AG20443 (cell line): ENCODE measurements around the gene CCDC186.
A peak's percentile ranks its signal among the peaks of the same experiment; 100 is the strongest.

ENCODE experiments used
- DNase-seq: peaks from one replicate; pipeline ENCODE4 v3.0.0; 2012; ENCODE audit warnings: low spot score, mixed read lengths

Gene CCDC186

DNA sequence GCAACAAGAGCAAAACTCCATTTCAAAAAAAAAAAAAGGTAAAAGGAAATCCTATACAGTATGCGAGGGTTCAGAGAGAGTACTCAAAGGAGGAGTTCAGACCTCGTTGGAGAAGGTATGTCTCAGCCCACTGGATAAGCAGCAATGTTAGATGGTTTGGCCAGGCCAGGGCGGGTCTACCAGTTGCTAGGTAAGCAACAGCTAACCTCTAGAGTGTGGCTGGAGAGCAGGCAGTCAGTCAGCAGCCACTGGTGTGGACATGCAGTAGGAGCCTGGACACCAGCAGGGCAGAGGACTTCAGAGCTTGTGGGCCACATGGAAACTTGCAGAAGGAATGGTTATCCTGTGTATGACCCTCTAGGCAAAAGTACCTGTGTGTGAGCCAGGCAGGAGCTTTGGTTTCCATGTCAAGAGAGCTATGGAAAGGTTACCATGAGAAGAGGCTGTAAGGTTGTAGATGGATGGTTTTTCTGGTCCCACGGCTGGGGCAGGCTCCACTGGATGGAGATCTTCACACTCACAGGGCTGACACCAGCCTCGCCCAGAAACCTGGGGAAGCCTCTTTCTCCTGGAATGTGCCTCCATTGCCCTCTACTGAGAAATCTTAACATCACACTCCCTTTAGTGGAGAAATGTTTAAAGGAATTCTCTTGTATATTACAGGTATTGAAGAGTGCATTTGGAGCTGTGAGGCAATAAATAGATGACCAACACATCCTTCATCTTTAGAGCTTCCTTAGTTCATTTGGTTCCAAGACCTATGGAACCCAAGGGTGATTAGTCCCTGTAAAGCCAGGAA, 63.6 kb downstream of the CCDC186 start:
- no peak for DNase-seq

DNA sequence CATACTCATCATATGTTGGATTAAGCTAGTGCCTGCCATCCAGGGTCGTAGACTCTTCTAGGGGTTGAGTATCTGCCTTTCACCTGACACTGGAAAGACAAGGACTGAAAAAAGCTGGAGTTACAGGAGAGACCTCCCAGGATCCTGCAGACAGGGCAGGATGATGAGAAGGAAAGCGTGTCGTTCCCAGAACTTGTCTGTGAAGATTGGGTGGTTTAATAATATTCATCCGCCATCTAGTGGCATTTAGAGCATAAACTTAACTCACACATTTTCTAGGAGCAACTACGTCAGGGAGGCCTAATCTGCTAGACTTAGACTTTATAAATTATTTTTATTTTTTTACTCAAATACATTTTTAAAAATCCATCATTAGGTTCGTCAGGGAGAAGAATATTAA, 70.7 kb downstream of the CCDC186 start:
- DNase-seq = peak; percentile 78

DNA sequence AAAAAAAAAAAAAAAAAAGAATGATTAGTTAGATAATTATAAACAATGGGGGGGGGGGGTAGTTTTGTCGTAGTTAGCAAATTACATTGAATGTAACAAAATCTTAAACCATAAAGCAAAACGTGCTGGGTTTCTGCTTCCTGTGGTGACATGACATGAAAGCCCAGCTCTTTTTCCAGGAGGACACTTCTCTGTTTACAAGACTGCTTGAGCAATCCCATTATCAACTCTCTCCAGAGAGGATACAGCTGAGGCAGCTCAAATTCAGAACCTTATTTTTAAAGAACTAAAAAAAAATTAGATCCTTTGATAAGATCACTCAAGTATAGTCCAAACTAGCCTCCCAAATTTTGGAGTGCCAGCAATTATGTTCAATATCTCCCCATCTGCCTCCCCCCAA, 71.7 kb downstream of the CCDC186 start:
- DNase-seq = no peak

DNA sequence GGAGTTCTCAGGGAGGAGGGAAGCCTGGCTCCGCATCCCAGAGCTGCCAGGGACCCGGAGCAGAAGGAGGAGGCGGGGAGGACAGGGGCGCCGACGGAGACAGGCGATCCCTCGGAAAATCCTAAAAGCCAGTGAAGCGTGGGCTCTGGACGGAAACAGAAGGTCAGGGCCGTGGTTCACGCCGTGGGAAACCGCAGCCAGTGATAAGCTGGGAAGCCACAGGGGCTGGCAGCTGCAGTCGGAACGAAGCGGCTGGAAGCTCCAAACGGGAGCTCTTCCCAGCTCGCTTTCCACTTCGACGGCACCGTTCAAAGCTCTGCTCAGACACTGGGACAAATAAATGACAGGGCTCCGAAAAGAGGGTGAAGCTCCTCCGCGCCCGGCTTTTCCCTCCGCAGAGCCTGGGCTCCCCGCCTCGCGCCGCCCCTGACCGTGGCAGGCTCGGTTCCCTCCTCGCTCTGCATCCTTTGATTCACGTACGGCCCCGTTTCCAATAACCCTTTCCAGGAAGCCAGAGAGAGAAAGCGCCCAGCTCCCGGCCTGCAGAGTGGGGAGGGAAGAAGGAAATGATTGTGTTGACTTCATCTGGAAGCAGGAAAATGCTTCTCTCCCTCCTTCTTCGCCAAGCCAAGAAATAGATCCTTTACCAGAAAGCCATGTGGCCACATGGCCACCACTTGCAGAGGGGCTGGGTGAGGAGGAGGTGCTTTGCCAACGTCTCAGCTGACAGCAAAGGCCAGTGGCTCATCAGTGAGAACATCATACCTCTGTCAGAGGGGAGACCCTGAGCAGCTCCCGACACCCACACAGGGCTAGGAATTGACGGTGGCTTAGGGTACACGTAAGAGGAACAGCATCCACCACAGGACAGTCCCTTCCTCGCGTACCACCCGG, 72.9 kb downstream of the CCDC186 start:
- DNase-seq = peak; percentile 57

DNA sequence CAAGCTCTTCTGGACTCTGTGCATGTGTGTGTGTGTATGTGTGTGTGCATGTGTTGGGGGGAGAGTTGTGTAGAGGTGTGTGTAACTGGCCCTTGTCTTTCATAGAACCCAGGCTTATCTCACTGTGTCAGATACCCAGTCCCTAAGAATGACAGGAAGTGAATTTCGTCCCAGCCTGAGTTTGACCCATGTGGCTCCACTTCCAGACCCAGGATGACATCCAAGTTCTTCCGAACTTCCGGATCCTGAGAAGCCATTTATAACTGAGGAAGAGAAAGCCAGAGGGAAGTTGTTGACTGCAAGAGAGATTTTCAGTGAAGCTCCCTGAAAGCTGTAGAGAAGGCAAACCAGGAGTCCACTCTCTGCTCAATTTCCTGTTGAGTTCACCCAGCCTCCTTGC, 77.1 kb downstream of the CCDC186 start:
- no peak for DNase-seq

DNA sequence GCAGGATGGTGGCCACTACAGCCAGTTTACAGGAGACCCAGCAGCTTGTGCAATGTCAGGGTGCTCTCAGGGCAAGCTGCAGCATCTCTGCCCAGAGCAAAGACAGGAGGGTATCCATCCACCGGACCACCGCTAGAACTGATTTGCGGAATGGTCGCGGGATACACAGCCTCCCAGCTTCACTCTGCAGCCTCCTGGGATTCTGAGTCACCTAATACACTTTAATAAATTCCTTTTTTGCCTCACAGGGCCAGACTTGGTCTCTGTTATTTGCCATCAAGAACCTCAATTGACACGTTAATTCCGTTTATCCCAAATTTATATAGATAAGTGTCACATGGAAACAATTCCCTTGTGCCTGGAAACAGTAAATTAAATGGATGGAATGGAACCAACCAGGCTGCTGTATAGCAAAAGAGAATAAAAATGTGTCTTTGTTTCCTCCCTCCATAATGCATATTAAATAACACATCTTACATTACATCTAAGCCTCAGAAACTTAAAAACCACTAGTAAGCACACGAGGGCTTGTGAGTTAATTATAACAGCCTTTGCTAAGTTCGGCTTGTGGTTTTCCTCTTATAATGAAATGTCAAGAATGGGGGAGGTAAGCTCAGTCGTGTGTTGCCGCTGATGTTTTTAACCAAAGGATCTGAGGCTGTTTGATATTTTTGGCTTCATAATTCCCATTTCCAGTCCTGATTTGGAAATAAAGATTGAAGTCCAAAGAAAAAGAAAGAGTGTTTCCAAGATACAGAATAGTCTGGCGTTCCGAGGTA, 78.3 kb downstream of the CCDC186 start:
- DNase-seq = no peak

DNA sequence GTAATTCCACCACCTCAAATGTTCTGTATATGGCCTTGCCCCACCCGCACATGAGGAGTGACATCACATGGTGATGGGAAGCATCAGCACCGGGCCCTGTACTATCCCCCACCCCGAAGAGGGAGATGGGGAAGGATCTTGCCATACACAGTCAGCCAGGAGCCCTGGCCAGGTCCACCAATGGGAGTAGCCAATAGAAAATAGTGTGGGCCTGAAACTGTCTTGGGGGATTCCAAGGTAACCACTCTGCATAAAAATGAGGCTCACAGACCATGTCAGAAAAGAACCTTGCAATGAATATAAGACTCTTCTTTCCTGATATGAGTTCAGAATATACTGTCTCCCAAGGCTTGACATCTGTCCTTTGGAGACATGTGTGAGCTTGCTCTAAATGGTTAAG, 79.2 kb downstream of the CCDC186 start:
- DNase-seq = no peak

DNA sequence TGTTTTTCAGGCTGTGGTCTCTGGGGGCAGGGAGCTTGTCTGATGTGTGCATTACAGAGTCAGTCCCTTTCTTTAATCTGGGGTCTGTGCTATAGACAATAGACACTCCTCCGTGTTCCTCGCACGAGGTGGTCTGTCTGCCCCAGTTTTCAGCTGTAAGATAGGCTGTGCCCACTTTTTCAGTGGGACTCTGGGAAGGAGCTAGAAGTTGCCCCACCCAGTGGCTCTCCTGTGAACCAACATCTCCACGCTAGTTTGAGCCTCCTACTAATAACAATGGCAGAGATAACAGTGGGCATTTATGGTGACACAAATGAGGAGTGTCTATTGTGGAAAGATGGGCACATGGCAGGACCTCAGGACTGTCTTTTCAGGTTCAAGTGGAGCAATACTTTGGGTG, 86.3 kb downstream of the CCDC186 start:
- DNase-seq = no peak

DNA sequence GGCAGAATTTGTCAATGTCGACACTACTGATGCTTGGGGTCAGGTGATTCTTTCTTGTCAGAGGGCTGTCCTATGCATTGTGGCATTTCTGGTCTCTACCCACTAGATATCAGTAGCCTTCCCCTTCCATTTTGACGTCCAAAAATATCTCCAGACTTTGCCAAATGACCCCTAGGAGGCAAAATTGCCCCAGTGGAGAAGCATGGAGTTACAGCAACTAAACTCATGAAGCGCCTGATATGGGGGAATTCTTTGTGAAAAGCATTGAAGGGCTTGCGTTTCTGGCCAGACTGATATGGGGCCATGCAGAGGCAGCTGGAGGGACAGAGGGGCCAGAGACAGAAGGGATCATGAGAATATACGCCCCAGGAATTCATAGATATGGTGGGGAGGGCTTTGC, 86.7 kb downstream of the CCDC186 start:
- no peak for DNase-seq

DNA sequence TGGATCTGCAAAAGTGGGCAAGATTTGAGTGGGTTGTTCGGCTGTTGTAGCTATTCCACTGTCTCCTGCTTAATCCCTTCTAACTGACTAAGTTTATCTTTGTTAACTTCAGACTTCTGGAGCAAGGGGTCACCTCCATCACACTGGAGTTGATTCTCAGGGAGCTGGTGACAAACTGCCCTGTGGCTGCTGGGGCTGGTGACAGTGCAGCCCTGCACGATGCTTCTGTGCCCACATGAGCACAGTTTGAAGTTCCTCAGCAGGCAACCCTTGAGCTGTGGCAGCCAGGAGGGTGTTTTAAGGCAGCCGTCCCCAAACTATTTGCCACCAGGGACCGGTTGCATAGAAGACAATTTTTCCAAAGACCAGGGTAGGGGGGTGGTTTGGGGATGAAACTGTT, 89.8 kb downstream of the CCDC186 start:
- DNase-seq = no peak

DNA sequence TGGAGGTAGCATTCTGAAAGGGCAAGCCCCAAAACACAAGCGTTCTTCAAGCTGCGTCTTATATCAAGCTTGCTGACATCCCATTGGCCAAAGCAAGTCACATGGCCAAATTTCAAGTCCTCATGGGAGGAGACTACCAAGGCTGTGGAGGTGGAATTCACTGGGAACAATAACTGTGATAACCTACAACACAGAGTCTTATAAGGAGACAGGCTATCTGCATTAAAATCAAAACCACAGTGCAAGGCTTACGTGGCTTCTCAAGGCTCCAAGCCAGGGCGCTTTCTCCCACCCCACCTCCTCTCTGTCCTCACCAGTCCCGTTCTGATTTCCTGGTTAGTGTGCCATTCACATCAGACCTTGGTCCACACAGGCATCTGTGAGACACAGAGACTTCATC, 91.0 kb downstream of the CCDC186 start:
- DNase-seq = no peak

DNA sequence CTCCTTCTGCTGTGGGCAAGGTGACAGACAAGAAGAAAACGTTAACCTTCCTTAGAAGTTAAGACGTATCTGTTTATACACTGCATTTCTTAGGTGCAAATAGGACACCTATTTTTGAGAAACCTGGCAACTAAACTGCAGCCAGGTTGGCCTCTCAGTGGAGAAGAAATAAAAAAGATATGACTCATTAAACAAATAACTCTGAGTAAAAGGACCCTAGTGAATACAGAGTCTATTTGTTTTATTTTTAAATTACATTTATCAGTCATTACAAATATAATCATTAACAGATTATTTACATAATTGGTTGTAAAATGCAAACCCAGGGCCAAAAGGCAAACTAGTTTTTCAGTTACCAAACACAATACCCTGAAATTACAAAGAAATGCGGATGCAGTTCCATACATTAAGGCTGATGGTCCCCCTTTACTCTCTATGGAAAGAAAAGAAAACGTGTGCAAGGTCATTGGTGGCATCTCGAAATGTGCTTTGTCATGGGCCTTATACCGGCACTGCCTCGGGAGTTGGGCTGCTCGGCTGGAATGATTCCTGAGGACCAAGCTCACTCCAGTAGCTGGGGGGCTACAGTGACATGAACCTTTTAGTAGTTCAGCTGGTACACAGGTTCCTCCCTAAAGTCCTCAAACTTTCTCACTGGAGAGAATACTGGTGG, 92.0 kb downstream of the CCDC186 start:
- DNase-seq = no peak

DNA sequence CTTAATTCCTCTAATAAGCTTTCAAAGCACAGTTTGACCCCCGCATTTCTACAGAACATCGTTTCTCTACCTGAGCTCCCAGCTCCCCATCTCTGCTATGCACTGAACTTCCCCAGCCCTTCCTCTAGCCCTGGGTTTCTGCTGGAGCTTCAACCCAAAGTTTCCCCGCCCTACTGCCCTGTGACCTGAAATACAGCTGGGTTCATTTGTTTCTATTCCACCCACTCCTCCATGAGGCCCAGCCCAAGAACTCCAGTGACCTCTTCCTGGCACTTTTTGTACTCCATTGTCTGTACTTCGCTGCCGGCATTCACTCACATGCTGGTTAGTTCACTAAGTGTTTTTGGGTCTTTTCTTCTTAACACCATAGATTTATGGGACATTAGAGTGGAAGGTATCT, 94.6 kb downstream of the CCDC186 start:
- DNase-seq = no peak

DNA sequence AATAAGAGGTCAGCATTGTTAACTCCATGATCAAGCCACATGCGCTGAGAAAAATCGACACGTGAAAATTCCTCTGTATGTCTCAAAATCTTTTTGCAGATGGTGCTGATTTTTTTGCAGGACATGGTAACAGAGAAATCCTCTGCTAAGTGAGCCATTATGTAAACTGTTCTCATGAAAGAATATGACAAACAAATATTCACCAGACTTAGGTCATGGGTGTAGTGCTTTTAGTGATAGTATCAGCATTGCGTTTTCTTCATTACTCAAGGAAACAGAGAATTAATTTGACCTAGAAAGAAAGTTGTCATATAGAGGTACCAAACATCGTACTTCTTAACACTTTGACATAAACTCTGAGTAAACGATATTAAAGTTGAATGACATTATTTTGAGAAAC, 95.7 kb downstream of the CCDC186 start:
- no peak for DNase-seq

DNA sequence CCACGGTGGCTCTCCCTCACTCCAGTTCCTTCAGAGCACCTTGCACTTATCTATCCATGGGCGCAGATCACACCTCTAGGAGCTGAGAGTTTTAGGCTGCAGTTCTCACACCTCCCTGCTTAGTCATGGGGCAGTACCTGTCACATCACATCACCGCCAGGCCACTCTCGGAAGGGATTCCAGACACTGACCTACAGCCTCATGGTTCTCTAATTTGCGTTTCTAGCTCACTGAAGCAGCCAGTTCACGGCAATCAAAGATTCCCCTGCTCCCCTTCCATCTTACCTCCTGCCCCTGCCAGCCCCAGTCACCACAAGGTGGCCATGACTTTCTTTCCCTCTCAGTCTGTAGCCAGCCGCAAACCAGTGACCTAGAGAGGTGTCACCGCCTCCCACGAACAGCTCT, 96.2 kb downstream of the CCDC186 start:
- no peak for DNase-seq

DNA sequence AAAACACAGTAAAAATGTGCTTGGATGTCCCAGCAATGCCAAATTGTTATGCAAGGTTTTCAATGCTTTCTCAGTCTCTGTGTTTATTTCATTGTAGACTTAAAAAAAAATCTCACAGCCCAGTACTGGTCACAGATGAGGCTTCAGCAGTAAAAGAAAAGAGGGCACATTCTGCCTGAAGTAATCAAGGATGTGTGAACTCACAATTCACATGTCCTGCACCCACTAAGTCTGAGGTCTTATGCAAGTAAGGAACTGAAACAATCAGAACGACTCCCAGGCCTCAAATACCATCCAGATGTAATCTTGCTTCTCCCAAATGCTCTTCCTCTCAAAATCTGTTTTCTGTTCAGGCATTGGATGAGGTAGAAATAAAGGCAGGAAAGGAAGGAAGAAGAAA, 96.7 kb downstream of the CCDC186 start:
- no peak for DNase-seq

DNA sequence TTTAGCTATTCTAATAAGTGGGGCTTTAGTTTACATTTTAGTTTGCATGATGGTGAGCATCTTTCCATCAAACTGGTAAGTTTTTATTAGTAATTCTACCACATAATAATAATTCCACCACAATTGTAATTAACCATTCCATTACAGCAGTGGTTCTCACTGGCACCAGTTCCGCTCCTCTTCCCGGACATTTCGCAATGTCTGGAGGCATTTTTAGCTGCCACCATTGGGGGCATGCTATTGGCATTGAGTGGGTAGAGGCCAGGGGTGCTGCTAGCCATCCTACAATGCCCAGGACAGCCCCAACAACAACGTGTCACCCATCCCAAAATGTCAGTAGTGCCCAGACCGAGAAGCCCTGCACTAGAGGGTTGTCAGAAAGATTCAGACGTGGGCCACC, 98.9 kb downstream of the CCDC186 start:
- no peak for DNase-seq

DNA sequence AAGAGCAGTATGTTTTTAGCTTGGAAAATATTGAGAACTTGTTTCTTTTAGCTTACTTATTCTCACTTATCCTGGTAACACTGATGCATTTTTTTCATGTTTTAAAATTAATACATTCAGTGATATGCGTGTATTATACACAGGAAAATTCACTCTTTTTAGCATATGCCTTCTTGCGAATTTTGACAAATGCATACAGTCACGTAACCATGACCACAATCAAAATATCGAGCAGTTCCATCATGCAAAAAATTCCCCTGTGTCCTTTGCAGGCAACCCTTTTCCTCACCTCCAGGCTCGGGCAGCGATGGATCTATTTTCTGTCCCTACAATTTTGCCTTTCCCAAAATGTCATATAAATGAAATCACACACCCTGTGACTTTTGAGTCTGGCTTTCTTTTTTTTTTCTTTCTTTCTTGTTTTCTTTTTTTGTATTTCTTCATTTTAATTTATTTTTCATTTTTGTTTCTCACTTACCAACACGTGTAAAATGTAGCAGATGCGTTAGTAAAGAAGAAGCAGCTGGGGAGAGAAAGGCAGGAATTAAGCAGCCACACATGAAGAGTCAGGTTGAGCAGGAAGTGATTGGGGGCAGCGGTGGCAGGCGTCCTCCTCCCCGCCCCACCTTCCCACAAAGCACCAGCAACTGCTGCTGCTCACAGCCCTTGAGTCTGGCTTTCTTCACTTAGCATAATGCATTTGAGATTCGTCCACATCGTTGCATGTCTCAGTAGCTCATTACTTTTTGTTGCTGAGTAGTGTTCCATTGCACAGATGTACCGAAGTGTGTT, 100.4 kb downstream of the CCDC186 start:
- DNase-seq = no peak

DNA sequence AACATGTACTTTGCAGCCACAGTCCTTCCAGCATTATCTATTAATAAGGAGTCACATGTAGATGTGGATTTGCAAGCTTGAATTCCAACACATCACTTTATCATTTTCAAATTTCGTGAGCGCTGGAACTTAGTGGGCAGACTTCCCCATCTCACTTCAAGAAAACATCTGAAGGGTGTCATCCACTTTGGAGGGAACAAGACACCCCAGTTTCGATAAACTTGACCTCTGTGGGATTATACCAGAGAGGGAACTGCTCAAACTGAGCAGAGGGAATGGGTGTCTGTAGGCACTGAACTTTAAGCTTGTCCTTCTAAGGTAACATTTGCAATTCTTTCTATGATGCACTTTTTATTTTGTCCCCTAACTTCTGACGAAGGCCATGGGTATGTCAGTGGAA, 102.8 kb downstream of the CCDC186 start:
- DNase-seq = no peak
